GM21381 (cell line): Measurements from ENCODE around the gene TNS4.

Source experiments
- ATAC-seq: cut with Tn5 transposase; IDR thresholded peaks from one replicate; pipeline ENCODE4 v1.9.1; 2021; ENCODE audit warnings: mild to moderate bottlenecking, moderate library complexity; ENCODE audit not compliant: unreplicated experiment

Gene TNS4

GRCh38 chr17:40495140-40495539 is 6.3 kb downstream of the TNS4 start:
- ATAC-seq: no peak

- no peak for ATAC-seq
Measured at GRCh38 chr17:40493697-40494096, 7.7 kb downstream of the TNS4 start.

DNA sequence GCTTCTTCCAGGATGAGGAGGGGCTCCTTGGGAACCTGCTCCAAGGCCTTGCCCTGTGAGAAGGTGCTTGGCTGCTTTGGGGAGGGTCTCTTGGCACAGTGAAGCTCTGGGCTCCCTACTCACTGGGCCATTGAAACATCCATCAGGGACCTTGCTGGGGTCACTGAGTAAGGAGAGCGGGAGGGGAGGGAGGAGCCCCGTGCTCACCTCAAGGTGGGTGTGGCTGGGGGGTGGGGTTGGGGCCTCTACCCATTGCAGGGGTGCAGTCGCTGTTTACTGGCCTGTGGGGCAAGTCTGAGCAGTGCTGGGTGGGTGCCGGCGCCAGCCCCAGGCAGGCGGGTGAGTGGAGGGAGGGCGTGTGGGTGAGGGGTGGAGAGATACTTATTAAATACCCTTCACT is 9.9 kb downstream of the TNS4 start:
- no peak for ATAC-seq

DNA sequence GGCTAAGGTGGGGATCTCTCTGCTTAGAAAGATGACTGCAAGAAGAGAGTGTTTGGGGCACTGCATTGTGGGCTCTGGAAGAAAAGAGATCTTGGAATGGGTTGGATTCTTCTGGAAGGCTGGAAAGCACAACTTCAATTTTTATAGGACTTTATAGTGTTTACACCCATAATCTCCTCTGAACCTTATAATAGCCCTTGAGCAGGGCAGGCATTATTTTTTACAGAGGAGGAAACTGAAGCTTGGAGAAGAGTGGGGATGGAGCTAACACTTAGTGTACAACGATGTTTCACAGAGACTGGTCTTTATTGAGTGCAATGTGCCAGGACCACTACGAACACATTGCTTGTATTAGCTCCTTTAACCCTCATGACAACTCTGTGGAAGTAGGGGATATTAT is 10.4 kb downstream of the TNS4 start:
- ATAC-seq: no peak

GRCh38 chr17:40490289-40490853 is 11.1 kb downstream of the TNS4 start:
- no peak for ATAC-seq

DNA sequence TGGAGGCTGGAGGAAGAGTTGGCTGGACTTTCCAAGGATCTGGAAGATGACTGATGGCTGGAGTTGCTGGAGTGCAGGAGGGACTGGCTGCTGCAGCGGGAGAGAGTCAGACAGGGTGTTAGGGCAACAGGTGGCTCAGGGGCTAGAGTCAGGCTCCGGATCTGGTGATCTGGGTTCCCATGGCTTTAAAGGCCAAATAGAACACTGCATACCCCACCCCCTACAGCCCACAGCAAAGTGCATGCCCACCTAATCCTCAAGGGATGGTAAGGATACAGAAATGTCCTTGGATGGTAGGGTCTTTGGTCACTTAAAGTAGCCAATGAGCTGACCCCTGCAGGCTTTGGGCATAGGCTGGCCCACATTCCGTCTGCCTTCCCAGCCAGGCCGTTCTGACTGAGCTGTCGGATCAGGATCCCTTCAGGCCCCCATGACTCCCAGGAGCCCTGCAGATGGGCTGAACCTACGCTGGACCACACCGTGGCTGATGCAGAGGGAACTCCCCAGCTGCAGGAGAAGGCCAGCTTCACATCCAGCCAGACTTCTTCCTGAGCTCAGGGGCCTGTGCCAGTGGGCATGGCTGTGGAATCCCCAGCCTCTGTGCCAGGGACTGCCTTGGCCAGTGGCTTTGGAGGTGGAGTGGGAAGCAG is 13.9 kb downstream of the TNS4 start:
- ATAC-seq: no peak

DNA sequence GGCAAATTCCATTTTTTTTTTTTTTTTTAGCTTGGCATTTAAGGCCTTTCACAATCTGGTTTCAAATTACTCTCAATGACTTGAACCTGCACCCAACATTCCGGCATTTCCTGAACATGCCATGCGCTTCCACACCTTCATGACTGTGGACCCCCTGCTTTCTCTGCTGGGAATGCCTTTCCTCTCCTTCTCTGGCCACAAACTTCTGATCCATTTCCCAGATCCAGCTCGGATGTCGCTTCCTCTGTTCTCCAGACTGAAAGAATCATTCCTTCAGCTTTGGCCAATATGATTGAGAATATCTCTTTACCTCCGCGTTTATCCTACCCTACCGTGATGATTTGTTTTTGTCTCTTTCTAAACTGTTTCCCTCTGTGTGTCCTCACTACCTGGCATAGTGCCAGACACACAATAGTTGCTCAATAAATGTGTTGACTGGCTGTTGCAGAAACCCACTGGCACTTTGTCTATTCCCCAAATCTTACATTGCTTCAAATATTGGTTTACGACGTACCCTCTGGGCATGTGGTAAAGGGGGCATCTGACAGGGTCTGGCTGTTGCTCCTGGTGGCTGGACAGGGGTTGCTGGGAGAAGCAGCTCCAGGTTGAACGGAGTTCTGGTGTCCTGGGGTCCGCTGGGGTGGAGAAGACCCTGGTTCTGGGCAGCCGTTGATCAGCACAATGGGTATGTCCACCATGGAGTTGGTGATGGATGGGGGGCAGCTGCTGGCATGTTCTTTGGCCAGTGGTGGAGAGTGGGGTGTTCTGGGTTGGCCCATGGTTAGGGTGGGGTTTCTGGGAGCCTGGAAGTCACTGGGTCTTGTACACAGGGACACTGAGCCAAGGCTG is 14.7 kb downstream of the TNS4 start:
- ATAC-seq: no peak

DNA sequence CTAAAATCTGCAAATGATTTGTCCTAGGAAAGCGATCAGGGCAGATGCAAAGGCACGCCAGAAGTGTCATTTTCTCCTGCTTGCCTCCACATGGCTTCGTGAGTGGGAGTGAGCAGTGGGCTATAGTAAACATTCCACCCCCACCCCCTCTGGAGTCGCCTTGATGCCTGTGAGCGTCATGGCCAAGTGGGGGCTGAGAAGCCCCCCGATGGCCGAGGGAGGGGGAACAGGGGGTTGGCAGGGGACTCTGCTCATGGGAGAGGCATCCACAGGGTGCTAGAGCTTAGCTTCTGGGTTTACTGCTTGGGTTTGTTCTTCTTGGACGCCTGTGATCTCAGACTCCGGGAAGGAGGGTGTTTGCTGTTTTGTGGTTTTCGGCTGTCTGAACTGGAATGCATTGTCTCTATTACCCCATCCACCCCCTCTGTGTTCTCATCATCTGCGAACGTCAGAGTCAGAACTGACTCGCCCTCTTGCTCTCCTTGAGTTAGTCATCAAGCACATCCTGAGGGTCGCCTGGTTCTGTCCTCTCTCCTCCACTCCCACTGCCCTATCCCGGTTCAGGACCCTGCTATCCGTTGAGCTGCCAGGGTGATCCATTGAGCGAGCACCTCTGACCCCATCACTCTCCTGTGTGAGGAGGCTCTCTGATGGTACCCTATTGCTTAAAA is 15.4 kb downstream of the TNS4 start:
- no peak for ATAC-seq

GRCh38 chr17:40484973-40485530 is 16.4 kb downstream of the TNS4 start:
- no peak for ATAC-seq

GRCh38 chr17:40484285-40484972 is 17.0 kb downstream of the TNS4 start:
- ATAC-seq: no peak

GRCh38 chr17:40483679-40484078 is 17.7 kb downstream of the TNS4 start:
- ATAC-seq: no peak

- ATAC-seq: no peak
Measured at GRCh38 chr17:40482722-40483121, 18.7 kb downstream of the TNS4 start.

DNA sequence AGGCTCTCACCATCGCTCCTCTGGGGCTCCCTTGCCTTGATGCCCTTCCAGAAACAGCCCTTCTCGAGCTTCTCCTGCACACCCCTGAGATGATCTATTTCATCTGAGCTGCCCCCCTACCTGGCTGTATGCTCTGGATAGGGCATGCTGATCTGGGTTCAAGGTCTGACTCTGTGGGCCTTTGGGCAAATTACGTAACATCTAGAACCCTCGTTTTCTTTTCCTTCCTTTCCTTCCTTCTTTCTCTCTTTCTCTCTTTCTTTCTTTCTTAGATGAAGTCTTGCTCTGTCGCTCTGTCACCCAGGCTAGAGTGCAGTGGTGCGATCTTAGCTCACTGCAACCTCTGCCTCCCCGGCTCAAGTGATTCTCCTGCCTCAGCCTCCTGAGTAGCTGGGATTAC is 20.3 kb downstream of the TNS4 start:
- no peak for ATAC-seq

- ATAC-seq: no peak
Measured at GRCh38 chr17:40480501-40481003, 20.9 kb downstream of the TNS4 start.

- ATAC-seq: no peak
Measured at GRCh38 chr17:40479754-40480480, 21.5 kb downstream of the TNS4 start.

DNA sequence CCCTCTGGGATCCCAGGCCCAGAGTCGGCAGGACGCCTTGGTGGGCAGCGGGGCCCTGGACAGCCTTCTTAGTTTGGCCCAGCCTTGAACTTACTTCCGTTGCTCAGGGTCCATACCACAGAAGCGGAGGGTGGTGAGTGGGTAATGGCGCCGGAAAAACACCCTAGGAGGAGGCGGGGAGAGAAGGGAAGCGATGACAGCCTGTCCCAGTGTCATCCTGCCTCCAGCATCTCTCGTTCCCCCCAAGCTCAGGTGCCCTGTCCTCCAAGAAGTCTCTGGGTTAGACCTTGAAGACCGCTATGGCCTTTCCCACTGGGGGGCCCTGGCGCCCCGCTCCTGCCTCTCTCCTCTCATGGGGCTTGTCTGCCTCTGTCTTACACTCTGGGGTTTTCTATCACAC is 22.9 kb downstream of the TNS4 start:
- no peak for ATAC-seq

- no peak for ATAC-seq
Measured at GRCh38 chr17:40477796-40478195, 23.6 kb downstream of the TNS4 start.

DNA sequence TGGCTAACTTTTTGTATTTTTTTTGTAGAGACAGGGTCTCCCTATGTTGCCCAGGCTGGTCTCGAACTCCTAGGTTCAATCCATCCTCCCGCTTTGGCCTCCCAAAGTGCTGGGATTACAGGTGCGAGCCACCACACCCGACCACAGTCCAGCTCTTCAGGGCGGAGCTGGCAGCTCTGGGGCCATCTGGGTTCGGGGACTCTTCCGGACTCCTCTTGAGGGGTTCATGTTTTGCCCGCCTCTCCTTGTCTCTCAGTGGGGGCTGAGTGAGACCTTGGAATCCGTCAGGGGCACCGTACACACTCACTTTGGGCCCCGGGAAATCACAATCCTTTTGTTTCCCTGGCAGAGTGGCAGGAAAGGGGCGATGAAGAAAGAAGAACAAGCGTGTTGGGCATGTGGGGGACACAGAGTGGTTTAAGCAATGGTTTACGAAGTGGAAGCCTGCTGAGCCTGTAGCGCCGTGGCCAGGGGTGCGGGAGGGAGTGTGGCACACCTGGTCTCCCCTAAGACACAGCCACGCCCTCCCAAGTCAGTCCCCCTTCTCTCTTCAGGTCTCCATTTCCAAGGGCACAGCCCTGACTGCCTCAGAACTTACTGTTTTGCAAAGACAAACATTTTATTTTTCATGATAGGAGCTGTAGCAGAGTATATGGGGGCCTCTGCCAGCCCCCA is 26.1 kb downstream of the TNS4 start:
- ATAC-seq: no peak

- no peak for ATAC-seq
Measured at GRCh38 chr17:40474419-40475002, 26.9 kb downstream of the TNS4 start.
